Transverse colon (tissue), 4 donors: ENCODE data around the gene PLCH1. TPM values are rescaled to one million over a fixed set of nuclear protein-coding genes. Genes with fewer than 3 reads are reported as not detected.

Experiments used
- DNase-seq: peaks from one replicate; pipeline ENCODE4 v3.0.0-alpha.2; 2019
- H3K27ac ChIP-seq, 4 donors: fragments of 200-600 bp; sonication (generic); 2 replicates each; pipeline ENCODE4 v1.5.1; 2016 to 2018; ENCODE audit warnings: inconsistent platforms in 4 of 4
- H3K27me3 ChIP-seq: fragments of 200-600 bp; sonication (generic); 2 replicates; pipeline ENCODE4 v1.5.1; 2017; ENCODE audit warnings: inconsistent platforms
- H3K36me3 ChIP-seq, 4 donors: fragments of 200-600 bp; sonication (generic); 2 replicates each; pipeline ENCODE4 v1.5.1; 2017 to 2019; ENCODE audit warnings: inconsistent platforms in 4 of 4
- H3K4me1 ChIP-seq, 4 donors: fragments of 200-600 bp; sonication (generic); 2 replicates each; pipeline ENCODE4 v1.5.1; 2017 to 2020; ENCODE audit warnings: inconsistent platforms in 4 of 4
- H3K4me3 ChIP-seq, 4 donors: fragments of 200-600 bp; sonication (generic); 1 replicate in 1 of 4; 2 replicates in 3 of 4; pipeline versions ENCODE4 v1.5.1 to v1.6.1; 2017 to 2019; ENCODE audit warnings: inconsistent platforms in 4 of 4
- H3K9me3 ChIP-seq, 2 donors: fragments of 200-600 bp; sonication (generic); 2 replicates each; pipeline ENCODE4 v1.5.1; 2017 to 2019; ENCODE audit warnings: inconsistent platforms in 2 of 2
- EP300 ChIP-seq: sonication (generic); formaldehyde crosslinking; IDR thresholded peaks from one replicate; pipeline ENCODE4 v1.6.1; 2017; ENCODE audit warnings: antibody characterized with exemption, low read depth
- POLR2A ChIP-seq: fragments of 450-650 bp; IDR thresholded peaks from one replicate; pipeline ENCODE4 v1.6.1; 2016; ENCODE audit warnings: antibody characterized with exemption, mild to moderate bottlenecking, moderate library complexity
- POLR2AphosphoS5 ChIP-seq, 3 donors: sonication (generic); formaldehyde crosslinking; IDR thresholded peaks; one replicate each; pipeline ENCODE4 v1.6.1; 2016; ENCODE audit warnings: antibody characterized with exemption in 3 of 3
- WGBS, 2 donors: methylation state at CpG; one replicate each; pipeline ENCODE4 v1.1.5; 2018; ENCODE audit warnings: low coverage in 1 of 2; 5-methylcytosine and 5-hydroxymethylcytosine counted together
- in situ Hi-C, 4 donors: fragments of 200-750 bp; cut with MboI; loops; one replicate each; pipeline versions ENCODE4 v1.15.0 to v1.15.1; 2017; ENCODE audit warnings: low sequenced_read_pairs in 3 of 4, low pct_ligation_motif_present in 1 of 4, low pct_unique_long_range_greater_than_20kb in 1 of 4
- intact Hi-C: fragments of 100-400 bp; cut with DNase I; formaldehyde crosslinking; loops from one replicate; pipeline ENCODE4 v1.15.1; 2023; ENCODE audit warnings: low total_unique reads
- total RNA-seq, 4 donors: library from RNA; depleted of rRNA; stranded (reverse); fragments of >200 nt; gene quantifications; one replicate each; pipeline ENCODE4 v1.1.0, GENCODE V29; 2016
- TF ChIP-seq, protein P1 (sequence below), 5 experiments: fragments of 200-600 bp in 3 of 5; fragments of 450-650 bp in 2 of 5; sonication (generic) in 3 of 5; IDR thresholded peaks; 1 replicate in 2 of 5; 2 replicates in 3 of 5; pipeline ENCODE4 v1.5.1; 2016 to 2017; ENCODE audit warnings: antibody characterized with exemption in 5 of 5, inconsistent platforms in 3 of 5, mild to moderate bottlenecking in 2 of 5, moderate library complexity in 1 of 5

The PLCH1 gene
- total RNA-seq, 4 donors from 2014 or later = 8.2 to 33.4 (median 8.5) TPM

DNA sequence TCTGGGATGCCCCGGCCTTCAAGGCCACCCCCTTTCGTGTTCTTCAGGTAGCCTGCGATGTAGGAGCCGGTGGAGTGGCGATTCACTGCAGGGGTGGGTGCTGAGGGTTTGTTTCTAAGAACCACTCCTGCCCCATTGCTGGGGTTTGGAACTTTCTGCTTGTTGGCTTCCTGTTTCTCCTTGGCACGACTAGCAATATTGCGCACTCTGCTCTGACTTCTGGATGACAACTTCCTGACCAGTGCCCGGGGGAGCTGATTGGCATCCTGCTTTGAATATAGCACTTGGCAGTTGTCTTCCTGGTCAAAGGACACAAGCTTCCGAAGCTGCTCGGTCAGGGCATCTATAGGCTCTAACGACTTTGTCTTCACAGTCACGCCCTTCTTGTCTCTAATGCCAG is 263.8 kb downstream of the PLCH1 start:
- no peaks in the 10 kb centered on the region for H3K36me3 ChIP-seq
- no peak overlapping the region for H3K27ac ChIP-seq
- H3K4me1 ChIP-seq = no peaks in the 10 kb centered on the region
- no peak for DNase-seq
- H3K9me3 ChIP-seq = peaks cover 0 to 9% of the 10 kb centered on the region in 2 donors
- no peaks in the 10 kb centered on the region for H3K27me3 ChIP-seq
- WGBS, 2 donors = 81% methylated on average over 12 of the region's 12 CpGs; no CpG with 5 or more reads in 1 of the 2 donors
- no peak overlapping the region for H3K4me3 ChIP-seq
- in situ Hi-C loops (no loop called here), intact Hi-C loops (loop anchor here (5.0 kb wide), 1 partner anchor 1144 kb away; no protein-coding TSS in a partner anchor)
- TF ChIP-seq POLR2AphosphoS5 (IDR thresholded peaks at IDR 0.05) (no peak), EP300 (no peak), POLR2A (no peak)
- TF ChIP-seq, protein P1, sequence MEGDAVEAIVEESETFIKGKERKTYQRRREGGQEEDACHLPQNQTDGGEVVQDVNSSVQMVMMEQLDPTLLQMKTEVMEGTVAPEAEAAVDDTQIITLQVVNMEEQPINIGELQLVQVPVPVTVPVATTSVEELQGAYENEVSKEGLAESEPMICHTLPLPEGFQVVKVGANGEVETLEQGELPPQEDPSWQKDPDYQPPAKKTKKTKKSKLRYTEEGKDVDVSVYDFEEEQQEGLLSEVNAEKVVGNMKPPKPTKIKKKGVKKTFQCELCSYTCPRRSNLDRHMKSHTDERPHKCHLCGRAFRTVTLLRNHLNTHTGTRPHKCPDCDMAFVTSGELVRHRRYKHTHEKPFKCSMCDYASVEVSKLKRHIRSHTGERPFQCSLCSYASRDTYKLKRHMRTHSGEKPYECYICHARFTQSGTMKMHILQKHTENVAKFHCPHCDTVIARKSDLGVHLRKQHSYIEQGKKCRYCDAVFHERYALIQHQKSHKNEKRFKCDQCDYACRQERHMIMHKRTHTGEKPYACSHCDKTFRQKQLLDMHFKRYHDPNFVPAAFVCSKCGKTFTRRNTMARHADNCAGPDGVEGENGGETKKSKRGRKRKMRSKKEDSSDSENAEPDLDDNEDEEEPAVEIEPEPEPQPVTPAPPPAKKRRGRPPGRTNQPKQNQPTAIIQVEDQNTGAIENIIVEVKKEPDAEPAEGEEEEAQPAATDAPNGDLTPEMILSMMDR (IDR thresholded peaks at IDR 0.05) = no peak

DNA sequence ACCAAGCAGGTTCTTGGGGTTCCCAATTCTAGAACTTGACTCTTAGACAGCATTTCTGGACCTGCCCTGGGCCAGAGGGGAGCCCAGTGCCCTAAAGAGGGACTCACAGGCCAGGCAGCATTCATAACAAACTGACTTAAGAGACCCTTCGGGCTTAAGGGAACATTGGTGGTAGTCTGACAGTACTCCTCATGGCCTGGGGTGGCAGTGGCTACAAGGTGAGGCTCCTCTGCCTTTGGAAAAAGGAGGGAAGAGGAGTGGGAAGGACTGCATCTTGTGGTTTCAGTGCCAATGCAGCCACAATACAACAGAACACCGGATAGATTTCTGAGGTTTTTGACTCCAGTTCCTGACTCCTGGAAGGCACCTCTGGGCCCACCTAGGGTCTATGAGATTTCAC is 279.2 kb downstream of the PLCH1 start:
- H3K4me3 ChIP-seq = no peak overlapping the region
- H3K27ac ChIP-seq = no peak overlapping the region
- WGBS, 2 donors = 94 to 100% methylated on average over 2 of the region's 2 CpGs
- no peak for TF ChIP-seq POLR2AphosphoS5 (IDR thresholded peaks at IDR 0.05)
- TF ChIP-seq, protein P1 (IDR thresholded peaks at IDR 0.05) = no peak
- TF ChIP-seq POLR2A = no peak
- TF ChIP-seq EP300 = no peak
- in situ Hi-C loops = no loop called here
- DNase-seq = no peak
- no peaks in the 10 kb centered on the region for H3K27me3 ChIP-seq
- peaks cover 0 to 2% of the 10 kb centered on the region in 2 donors for H3K9me3 ChIP-seq
- H3K4me1 ChIP-seq = no peaks in the 10 kb centered on the region
- no peaks in the 10 kb centered on the region for H3K36me3 ChIP-seq
- intact Hi-C loops = no loop called here

DNA sequence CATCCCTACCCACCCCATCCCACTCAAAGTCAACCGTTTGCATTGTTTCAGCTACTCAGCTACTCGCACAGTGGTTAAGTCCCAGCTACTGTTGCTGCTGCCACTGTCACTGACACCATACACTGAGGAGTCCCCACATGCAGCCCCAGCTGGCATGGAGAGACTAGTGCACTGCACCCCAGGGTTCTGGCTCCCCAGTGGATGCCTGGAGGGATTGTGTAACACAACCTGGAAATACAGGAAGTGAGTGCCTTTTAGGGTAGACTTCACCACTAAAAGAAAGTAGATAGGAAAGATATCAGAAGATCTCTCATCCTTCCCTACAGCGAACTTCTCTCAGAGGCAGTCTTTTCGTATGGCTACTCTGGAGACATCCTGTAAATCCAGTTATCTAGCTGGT is 282.2 kb downstream of the PLCH1 start:
- H3K36me3 ChIP-seq = no peaks in the 10 kb centered on the region
- H3K27ac ChIP-seq = no peak overlapping the region
- no peaks in the 10 kb centered on the region for H3K4me1 ChIP-seq
- no peaks in the 10 kb centered on the region for H3K9me3 ChIP-seq
- no peak for TF ChIP-seq POLR2A
- TF ChIP-seq, protein P1 (IDR thresholded peaks at IDR 0.05) = no peak
- no peak for TF ChIP-seq EP300
- TF ChIP-seq POLR2AphosphoS5 (IDR thresholded peaks at IDR 0.05) = no peak
- no peak overlapping the region for H3K4me3 ChIP-seq
- 89 to 93% methylated on average over 4 of the region's 4 CpGs for WGBS, 2 donors
- H3K27me3 ChIP-seq = no peaks in the 10 kb centered on the region
- intact Hi-C loops (no loop called here), in situ Hi-C loops (no loop called here)
- DNase-seq = no peak

DNA sequence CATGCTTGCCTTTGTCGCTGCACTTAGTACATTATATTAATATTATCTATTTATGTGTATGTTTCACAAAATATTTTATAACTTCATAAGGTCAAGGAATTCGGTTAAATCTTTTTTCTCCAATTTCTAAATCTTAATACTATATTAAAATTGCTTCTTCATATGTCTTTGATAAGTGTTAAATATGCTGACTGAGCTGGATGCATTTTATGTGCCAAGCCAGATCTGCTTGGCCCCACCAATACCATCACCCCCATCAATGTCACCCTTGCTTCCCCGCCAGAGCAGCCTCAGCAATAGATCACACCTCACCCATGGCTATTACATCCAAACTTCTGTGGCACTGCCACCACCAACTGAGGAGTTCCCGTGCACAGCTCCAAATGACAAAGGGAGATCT is 287.3 kb downstream of the PLCH1 start:
- 91 to 94% methylated on average over 2 to 4 of the region's 4 CpGs for WGBS, 2 donors
- TF ChIP-seq EP300 (no peak), POLR2AphosphoS5 (IDR thresholded peaks at IDR 0.05) (no peak), POLR2A (no peak)
- TF ChIP-seq, protein P1 (IDR thresholded peaks at IDR 0.05) = no peak
- H3K36me3 ChIP-seq = no peaks in the 10 kb centered on the region

More for the DNA sequence above, 287.3 kb downstream of the PLCH1 start:
- H3K4me3 ChIP-seq = no peak overlapping the region
- intact Hi-C loops = no loop called here
- no peaks in the 10 kb centered on the region for H3K9me3 ChIP-seq
- in situ Hi-C loops = no loop called here
- H3K4me1 ChIP-seq = no peaks in the 10 kb centered on the region
- H3K27me3 ChIP-seq = no peaks in the 10 kb centered on the region
- no peak overlapping the region for H3K27ac ChIP-seq
- no peak for DNase-seq
